ENCODE results near the gene ACSF3.
"Not testable (repeated sequence)": the region's sequence is repeated elsewhere in the genome, so short reads cannot be mapped to it uniquely, and the experiment has no call there.

ACSF3 gene

DNA sequence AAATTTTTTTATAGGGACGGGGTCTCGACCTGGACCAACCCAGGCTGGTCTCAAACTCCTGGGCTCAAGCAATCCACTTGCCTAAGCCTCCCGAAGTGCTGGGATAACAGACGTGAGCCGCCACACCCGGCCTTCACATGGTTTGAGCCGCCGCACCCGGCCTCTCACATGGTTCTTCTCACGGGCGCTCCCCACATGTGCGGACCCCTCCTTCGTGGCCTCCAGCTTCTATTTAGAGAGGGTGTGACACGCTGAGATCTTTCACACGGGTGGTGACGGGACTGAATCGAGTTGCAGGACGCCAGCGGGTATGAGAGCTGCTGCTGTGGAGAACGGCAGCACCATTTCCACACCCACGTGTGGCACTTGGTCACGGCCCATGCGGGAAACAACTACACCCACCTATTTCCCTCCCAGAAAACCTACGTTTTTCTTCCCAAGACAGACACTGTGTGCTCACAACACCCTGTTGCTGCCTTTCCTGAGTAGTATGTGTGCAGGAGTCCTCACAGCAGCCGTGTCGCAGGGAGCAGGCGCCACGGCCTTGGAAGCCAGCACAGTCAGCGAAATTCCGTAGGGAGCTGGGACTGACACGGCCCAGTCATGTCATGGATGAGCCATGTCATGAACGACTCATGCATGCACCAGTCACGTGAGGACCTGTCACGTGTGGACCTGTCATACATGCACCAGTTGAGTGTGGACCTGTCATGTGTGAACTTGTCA lies 20.1 kb upstream of the ACSF3 start:
- no peak for DNase-seq

DNA sequence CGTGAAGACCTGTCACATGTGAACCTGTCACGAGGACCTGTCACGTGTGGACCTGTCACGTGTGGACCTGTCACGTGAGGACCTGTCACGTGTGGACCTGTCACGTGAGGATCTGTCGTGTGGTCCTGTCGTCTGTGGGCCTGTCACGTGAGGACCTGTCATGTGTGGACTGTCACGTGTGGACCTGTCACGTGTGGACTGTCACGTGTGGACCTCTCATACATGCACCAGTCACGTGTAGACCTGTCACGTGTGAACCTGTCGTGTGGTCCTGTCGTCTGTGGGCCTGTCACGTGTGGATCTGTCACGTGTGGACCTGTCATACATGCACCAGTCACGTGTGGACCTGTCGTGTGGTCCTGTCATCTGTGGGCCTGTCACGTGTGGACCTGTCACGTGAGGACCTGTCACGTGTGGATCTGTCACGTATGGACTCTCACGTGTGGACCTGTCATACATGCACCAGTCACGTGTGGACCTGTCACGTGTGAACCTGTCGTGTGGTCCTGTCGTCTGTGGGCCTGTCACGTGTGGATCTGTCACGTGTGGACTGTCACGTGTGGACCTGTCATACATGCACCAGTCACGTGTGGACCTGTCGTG lies 19.5 kb upstream of the ACSF3 start:
- not testable (repeated sequence) for DNase-seq

- no peak for DNase-seq
These were observed 18.6 kb upstream of the ACSF3 start for GRCh38 chr16:89074803-89075688.

DNA sequence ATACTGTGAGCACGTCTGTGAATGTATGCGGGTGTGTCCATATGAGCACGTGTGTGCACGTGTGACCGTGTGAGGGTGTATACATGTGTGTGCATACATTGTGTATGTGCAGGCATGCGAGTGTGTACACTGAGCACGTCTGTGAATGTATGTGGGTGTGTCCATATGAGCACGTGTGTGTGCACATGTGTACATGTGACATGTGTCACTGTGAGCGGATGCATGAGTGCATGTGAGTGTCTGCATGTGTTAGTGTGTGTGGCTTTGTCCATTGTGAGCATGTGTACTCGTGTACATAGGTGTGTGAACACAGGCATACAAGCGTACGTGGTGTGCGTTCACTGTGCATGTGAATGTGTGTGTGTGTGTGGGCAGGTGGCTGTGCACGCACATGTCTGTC lies 17.5 kb upstream of the ACSF3 start:
- DNase-seq = no peak

- no peak for DNase-seq
These were observed 16.6 kb upstream of the ACSF3 start for GRCh38 chr16:89077076-89077475.

- no peak for DNase-seq
These were observed 15.5 kb upstream of the ACSF3 start for GRCh38 chr16:89078172-89078571.

- DNase-seq = no peak
These were observed 14.1 kb upstream of the ACSF3 start for GRCh38 chr16:89079434-89079980.

- peak; percentile 14 for DNase-seq
These were observed 13.3 kb upstream of the ACSF3 start for GRCh38 chr16:89080196-89080853.

- no peak for DNase-seq
These were observed 12.1 kb upstream of the ACSF3 start for GRCh38 chr16:89081556-89081955.

DNA sequence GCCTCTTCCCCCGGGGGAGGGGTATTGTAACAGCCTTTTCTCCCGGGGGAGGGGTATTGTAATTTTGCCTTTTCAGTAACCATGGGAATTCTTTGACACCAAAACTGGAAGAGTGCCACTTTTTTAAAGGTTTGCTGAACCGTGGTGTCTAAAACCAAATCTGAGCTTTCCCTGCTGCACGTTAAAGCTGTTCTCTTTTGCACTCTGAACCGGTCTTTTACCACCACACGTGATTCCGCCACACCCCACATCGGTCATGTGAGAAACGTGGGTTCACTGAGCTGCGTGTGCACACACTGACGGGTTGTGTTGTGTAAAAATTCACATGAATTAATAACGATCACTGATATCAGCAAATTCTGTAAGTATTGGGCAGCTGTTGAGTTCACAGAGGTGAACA lies 9.2 kb upstream of the ACSF3 start:
- DNase-seq = peak; percentile 53

- no peak for DNase-seq
These were observed 8.6 kb upstream of the ACSF3 start for GRCh38 chr16:89084814-89085612.

- no peak for DNase-seq
These were observed 7.9 kb upstream of the ACSF3 start for GRCh38 chr16:89085755-89086154.

GRCh38 chr16:89087922-89088497 lies 5.6 kb upstream of the ACSF3 start:
- no peak for DNase-seq

- peak; percentile 13 for DNase-seq
These were observed 4.5 kb upstream of the ACSF3 start for GRCh38 chr16:89089120-89089519.

GRCh38 chr16:89090182-89090630 lies 3.4 kb upstream of the ACSF3 start:
- DNase-seq = no peak

DNA sequence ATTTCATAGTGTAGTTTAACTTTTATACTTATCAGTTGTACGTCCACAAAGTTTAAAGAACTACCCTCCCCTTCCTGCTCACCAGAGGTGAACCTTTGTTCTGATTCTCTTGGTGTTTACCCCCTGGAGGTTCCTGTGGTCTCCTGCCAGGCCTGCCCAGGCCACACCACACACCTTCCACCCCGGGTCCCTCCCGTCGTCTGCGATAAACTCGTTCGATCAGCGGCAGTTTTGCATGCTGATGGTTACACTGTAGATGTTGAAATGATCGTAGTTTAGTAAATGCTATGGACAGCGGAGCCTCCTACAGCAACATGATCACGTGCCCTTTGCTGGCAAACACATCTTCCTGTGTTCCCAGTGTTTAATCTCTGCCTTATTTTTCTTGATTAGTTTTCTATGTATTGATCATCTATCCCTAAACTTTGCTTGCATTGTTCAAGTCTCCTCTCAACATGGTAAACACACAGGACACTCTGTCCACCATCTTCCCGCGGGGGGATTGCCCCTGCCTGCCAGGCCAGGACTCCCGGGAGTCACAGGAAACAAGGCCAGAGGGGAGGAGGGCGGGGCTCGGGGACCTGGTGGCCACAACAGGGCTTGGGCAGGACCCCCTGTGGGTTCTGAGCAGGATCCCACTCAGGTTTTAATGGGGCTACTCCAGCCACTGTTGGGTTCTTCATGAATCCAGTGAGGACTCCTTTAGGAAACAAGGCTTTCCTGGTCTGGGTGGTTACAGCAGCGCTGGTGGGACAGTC lies 2.8 kb upstream of the ACSF3 start:
- DNase-seq = no peak

DNA sequence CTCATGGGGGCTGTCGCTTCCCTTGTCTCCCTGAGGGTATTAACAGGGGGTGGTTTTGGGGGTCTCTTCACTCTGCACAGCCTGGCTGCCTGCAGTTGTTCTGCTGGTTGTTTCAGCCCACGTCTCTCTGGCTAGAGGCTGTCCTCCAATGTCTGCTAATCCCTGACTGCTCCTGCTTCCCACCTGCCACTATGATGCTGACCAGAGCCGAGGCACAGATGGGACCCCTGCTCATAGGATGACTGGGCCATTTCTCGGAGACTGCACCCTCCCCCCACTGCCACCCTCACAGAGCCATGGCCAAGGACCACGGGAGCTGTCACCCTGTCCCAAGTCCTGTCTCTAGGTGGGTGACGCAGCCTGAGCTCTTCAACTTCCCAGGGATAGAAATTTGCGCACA lies 1.6 kb upstream of the ACSF3 start:
- no peak for DNase-seq

GRCh38 chr16:89093252-89093601 lies 425 bp upstream of the ACSF3 start:
- not testable (repeated sequence) for DNase-seq

DNA sequence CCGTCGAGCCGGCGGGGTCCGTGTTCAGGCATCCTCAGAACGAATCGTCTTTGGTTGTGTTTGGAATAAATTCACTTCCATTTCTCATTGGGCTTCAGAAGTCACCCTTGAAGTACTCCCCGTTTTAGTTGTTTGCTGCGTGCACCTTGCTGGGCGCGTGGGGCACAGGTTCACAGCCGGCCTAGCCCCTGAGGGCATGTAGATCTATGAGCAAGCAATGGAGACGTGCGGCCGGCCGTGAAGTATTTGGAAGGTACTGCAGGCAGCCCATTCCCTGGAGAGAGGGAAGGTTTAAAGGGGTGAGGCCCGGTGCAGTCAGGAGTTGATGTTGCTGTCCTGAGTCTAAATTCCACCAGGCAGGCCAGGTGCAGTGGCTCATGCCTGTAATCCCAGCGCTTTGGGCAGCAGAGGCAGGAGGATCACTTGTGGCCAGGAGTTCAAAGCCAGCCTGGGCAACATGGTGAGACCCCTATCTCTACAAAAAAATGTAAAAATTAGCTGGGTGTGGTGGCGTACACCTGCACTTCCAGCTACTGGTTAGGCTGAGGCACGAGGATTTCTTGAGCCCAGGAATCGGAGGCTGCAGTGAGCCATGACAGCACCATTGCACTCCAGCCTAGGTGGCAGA lies 714 bp downstream of the ACSF3 start:
- no peak for DNase-seq

DNA sequence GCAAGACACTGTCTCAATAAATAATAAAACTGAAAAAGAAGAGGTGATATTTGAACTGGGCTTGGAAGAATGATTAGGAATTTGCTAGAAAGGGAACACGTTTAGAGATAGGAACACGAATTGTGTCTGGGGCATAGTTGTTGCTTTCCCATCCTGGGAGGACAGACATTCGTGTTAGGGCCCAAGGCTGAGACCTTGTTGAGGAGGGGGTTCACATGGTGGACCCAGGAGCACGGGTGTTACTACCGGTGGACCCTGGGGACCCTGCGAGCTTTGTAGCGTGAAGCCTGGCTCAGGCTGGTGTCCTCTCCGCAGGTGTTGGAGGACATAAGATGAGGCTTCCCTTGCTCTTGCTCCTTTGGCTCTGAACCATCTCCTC lies 1.2 kb downstream of the ACSF3 start:
- DNase-seq = no peak
